GM21423 (cell line): ENCODE results near the gene FNDC3B.
"Not testable (repeated sequence)": the region's sequence is repeated elsewhere in the genome, so short reads cannot be mapped to it uniquely, and the experiment has no call there.

Source experiments
- ATAC-seq: cut with Tn5 transposase; IDR thresholded peaks from one replicate; pipeline ENCODE4 v1.9.1; 2021; ENCODE audit warnings: mild to moderate bottlenecking, moderate library complexity; ENCODE audit not compliant: unreplicated experiment

FNDC3B gene

DNA sequence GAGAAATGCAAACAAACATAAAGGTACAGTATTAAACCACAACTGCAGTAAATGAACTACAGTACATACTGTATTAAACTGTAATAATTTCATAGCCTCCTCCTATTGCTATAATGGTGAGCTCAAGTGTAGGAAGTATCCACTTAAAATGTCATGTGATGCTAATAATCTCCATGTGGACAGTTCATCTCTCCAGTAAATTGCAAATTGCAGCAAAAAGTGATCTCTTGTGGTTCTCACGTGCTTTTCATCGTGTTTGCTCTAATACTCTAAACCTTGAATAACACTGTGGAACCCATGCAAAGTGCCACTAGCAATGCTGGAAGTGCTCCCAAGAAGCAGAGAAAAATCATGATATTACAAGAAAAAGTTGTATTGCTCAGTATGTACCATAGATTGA lies 9.2 kb upstream of the FNDC3B start:
- no peak for ATAC-seq

DNA sequence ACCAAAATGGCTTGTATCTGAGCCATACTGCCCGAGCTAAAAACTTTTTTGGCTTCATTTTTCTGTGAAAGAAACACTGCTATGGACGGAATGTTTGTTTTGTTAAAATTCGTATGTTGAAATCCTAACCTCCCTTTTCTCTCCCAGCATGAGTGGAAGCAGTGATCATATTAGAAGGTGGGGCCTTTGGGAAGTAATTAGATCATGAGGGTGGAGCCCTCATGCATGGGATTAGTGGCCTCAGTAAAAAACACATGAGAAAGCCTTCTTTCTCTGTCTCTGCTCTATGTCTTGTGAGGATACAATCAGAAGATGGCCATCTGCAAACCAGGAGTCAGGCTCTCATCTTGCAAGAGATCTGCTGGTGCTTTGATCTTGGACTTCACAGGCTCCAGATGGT lies 7.4 kb upstream of the FNDC3B start:
- no peak for ATAC-seq

DNA sequence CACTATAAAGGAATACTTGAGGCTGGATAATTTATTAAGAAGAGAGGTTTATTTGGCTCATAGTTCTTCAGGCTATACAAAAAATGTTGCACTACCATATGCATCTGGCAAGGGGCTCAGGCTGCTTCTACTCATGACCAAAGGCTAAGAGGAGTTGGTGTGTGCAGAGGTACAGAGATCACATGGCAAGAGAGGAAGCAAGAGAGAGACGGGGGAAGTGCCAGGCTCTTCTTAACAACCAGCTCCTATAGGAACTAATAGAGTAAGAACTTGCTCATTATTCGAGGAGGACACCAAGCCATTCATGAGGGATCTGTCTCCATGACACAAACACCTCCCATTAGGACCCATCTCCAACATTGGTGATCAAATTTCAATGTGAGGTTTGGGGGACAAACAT lies 6.0 kb upstream of the FNDC3B start:
- ATAC-seq = no peak

DNA sequence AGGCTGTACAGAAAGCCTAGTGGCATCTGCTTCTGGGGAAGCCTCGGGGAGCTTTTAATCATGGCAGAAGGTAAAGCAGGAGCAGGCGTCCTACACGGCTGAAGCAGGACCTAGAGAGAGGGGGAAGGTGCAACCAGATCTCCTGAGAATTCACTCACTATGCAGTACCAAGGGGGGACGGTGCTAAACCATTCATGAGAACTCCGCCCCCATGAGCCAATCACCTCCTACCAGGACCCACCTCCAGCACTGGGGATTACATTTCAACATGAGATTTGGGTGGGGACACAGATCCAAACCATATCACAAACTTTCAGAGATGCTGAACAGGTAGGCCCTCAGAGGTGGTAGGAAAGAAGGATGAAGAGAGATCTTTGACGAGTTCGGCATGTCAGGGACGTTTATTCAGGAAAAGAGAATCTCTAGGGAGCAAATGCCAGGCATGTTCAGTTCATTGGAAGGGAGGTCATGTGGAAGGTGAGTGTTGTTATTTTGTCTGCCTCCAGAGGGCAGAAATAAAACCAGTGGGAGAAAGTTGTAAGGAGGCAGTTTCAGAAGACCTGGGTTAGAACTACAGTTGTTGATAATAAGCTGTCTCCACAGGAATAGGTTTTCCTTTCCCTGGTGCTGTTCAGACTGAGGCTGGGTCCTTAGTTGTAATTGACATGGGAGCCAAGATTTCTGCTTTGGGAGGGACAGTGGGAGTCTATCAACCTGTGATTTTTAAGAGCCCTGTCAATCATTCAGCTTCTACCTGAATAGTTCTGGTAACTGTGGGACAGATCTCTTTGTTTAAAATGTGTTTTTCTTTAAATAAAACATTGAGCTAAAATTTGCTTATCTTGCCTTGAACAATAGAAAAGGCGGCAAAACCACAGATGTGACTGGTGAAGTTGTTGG lies 4.3 kb upstream of the FNDC3B start:
- no peak for ATAC-seq

DNA sequence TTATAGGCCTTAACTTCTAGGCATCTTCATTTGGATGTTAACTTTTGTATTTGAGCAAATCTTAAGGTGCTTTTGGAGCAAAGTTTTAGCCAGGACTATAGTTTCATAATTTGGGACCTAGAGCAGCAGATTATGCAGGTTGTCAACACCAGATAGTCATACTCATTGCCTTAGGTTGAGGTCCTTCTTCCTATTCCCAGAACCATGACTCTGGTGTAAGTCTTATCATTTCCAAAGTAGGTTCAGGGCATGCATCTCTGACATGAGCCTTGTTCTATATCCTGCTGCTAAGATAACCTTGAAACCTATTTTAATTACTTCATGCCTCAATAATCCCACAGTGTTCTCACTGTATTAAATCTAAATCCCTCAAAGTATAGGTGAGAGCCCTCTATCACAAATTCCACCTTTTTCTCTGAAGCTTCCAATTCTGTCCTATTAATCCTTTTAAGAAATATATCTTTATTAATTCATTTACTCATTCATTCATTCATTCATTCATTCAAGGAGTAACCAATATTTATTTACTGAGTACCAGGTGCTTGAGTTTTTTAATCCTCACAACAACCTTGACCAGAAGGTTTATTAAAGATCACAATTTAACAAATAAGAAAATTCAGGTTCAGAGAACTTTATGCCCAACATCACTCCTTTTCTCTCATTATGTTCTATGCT lies 2.7 kb upstream of the FNDC3B start:
- no peak for ATAC-seq

DNA sequence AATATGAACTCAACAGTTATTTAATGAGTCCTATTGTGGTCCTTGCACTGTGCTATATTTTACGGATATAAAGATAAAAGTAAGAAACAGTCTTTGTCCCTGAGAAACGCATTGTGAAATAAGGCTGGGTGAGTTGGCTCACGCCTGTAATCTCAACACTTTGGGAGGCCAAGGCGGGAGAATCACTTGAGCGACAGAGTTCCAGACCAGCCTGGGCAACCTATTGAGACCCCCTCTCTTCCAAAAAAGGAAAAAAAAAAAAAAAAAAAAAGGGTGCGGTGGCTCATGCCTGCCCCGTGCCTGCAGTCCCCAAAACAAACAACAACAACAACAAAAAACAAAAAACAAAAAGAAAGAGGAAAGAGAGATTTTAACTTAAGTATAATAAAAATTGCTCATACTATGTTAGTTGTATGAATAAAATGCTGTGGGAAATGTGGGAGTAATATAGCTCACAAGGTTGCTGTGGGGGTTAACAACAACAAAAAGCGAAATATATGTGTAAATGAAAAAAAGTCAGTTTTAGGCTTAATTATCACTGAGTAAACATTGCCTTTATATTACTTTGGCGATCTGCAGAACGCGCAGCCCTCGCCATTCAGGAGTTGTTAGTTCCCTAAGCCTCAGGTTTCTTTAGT lies 461 bp upstream of the FNDC3B start:
- ATAC-seq = no peak

DNA sequence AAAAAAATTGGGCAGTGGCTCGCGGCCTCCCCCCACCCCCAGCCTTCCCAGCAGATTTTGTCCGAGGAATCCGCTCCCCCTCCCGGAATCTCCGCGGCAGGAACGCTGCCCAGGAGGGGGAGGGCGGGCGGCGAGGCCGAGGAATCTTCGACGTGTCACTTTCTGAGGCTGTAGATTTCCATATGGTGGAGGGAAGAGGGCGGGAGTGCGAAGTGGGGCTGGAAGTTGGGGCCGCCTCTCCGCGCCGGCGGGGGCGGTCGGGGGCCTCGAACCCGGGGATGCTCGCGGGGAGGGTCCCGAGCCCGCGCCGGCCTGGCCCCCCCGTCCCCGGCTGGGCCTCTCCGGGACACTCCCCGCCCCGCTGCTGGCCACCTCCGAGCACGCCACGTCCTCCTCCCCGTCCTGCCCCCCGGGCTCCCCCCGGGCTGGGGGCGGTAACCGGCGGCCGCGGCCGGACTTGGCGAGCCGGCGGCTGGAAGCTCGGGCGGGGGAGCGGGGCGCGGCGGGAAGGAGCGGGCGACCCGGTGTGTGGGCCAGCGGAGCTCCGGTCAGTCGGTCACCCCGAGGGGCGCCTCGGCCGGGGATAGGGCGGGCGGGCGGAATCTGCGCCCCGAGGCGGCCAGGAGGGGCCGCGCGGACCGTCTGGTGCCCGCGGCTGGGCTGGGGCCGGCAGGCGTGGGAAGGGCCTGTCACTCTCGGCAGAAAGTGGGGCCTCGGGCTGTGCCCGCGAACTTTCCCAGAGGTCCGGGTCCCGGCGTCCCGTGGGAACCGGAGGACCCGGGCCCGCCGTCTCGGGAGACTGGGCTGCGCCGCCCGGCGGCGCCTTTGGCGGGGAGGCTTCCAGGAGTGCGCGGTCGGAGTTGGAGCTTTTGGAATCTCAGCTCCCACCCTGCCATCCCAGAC lies 951 bp downstream of the FNDC3B start:
- peak; percentile 23 for ATAC-seq

DNA sequence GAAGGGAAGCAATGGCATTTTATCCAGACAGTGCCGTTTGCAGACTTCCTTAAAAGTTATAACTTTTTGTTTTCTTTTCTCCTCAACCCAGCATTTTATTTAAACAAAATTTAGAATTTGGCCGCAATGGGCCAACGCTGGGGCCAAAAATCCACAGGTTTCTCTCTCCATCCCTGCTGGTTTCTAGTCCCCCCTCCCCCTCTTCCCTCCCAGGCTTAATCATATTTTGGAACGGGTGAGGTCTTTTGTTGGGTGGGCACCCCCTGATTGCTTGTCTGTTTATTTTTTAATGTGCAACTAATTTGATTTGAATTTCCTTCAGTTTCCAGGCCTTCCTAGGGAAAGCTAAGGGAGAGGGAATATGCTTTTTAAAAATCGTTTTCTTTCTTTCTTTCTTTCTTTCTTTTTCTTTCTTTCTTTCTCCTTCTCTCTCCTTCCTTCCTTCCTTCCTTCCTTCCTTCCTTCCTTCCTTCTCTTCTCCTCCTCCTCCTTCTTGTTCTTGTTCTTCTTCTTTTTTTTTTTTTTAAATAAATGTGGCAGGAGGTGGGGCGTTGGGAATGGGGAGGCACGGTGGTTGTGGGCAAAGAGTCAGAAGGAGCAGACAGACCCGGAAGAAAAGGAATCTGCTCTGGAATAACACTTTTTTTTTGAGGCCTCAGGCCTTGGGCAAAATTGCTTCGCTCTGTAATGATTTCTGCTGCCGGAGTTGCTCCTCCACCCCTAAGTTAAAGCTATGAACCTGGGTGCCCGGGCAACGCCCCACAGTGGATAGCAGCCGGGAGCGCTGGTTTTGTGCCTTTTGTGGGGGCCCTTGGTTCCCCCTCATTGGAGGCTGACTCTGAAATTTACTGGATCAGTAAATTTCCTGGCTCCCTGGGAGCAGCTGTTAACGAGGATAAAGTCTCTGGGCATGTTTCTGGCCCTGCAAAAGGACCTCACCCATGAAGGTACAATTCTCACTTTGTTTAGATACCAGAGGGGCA lies 1.9 kb downstream of the FNDC3B start:
- no peak for ATAC-seq

DNA sequence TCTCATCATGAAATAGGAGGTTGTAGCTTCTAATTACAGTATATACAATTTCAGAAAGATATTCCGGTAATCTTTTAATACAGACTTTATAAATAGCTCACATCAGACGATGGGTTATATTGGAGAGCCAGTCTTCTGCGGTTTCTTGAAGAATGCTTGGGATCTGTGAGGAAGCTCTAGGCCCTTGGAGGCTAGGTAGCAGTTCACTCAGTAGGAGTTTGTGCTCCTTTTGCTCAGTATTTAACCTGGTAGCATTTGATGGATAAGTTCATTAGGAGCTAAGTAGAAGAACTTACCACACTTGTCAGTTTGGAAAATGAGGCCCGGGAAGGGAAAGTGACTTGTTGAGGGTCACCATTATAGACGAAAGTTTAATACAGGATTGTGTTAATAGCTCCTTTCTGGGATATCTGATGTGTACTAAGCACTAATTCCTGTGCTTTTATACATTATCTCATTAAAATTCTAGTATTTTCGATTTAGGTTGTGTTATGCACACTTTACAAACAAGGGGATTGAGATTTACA lies 2.8 kb downstream of the FNDC3B start:
- ATAC-seq = no peak

DNA sequence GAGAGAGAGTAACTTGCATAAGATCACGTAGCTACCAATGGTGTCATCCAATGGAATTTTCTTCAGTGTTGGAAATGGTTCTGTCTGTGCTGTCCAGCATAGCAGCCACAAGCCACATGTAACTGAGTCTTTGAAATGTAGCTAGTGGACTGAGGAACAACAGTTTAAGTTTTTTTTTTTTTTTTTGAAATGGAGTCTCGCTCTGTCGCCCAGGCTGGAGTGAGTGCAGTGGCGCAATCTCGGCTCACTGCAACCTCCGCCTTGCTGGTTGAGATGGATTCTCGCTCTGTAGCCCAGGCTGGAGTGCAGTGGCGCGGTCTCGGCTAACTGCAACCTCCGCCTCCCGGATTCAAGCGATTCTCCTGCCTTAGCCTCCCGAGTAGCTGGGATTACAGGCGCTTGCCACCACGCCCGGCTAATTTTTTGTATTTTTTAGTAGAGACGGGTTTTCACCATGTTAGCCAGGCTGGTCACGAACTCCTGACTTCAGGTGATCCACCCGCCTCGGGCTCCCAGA lies 3.3 kb downstream of the FNDC3B start:
- not testable (repeated sequence) for ATAC-seq

DNA sequence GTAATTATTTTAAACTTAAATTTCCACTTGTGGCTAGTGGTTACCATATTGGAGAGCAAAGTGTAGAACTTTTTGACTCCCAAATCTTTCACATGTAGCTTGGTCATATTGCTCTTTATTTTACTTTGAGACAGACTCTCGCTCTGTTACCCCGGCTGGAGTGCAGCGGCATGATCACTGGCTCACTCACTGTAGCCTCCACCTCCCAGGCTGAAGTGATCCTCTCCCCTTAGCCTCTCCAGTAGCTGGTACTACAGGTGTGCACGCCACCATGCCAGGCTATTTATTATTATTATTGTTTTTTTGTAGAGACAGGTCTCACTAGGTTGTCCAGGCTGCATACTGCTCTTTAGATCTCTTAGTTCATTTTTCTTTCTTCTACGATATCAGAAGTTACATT lies 3.9 kb downstream of the FNDC3B start:
- no peak for ATAC-seq

DNA sequence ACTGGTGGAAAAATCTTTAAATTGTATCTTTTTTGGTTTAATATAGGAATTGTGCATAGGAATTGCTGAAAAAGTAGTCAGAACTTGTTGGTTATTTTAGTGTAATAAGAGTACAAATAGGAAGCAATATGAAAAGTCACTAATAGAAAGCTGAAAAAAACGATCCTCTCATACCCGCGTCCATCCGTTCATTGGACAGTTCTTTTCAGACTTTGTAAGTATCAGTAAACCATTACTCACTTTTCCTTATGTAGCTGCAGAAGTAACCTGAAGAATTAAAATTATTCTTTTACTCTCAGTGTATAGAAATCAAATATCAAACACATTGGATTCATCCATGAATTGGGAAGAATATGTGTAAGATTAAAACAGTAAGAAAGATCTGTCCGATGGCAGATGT lies 4.4 kb downstream of the FNDC3B start:
- ATAC-seq = no peak

DNA sequence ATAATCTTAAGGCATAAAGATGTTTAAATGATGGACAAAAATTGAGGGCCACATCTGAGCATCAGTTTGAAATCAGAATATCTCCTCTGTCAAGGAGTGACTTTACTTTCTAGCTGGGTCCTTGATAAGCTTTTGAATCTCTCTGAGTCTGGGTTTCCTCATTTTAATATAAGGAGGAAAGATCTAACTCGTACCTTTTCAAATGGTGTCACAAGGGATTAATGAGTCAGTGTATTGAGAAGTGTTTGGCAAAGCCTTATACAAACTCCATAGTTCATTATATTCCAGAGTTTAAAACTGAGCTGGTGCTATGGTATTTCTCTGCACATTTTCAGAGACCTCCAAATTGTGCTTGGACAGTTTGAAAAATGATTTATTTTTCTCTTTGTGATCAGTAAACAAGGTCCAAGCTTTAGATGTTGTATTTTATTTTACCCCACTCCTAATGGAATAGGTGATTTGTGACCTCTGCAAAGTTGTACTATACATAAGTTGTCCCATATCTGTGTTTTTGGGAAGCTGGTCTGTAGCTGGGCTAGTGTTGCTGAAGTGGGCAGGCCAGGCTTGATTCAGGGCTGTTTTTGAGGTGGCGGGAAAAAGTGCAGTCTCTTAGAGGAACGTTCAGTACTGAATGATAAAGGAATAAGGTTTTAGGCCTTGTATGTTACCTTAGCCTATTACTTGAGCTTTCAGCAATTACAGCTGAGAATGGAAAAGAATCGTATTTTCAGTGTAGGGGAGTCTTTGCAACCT lies 5.6 kb downstream of the FNDC3B start:
- ATAC-seq = no peak

DNA sequence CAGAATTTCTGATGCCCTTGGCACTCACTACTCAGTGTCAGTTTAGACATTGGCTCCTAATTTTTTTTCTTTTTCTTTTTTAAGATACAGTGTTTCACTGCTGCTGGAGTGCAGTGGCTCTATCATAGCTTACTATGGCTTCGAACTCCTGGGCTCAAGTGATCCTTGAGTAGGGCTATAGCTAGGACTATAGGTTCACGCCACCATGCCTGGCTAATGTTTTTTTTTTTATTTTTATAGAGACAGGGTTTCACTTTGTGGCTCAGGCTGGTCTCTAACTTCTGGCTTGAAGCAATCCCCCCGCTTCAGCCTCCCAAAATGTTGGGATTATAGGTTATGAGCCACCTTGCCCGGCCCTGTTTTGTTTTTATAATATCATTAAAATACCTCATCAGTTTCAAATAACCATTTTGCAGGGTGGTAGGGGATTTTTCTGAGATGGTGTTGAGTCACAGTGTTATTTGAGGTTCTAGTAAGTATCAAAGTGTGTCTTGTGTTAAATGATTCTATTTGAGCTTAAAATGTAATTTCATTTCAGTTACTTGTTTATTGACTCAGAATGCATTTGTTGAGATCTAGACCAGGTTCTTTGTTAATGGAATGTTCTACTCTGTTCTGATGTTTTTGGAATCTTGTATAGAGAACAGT lies 7.0 kb downstream of the FNDC3B start:
- ATAC-seq = no peak

DNA sequence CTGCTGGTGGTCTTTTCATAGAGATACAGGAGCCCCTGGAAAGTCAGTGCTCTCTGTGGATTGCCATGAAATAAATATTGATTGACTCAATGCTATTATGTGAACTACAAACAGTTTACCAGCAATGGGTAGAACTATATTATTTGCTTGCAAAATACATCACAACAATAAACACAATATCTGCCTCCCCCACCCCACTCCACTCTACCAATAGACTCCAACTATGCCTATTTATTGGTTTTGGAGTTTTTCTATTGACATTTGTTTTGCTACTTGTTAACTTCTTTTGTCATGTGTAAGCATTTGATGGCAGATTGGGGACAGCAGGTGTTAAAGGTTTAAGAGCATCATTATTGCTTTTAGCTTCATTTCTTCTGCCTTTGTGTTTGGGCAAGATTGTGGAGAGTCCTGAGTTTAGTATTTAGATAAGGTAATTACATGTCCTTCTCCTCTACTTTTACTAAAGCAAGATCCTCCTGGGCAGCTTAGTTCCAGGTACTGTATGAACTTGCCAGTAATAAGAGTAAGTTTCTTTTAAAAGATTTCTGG lies 8.3 kb downstream of the FNDC3B start:
- no peak for ATAC-seq

DNA sequence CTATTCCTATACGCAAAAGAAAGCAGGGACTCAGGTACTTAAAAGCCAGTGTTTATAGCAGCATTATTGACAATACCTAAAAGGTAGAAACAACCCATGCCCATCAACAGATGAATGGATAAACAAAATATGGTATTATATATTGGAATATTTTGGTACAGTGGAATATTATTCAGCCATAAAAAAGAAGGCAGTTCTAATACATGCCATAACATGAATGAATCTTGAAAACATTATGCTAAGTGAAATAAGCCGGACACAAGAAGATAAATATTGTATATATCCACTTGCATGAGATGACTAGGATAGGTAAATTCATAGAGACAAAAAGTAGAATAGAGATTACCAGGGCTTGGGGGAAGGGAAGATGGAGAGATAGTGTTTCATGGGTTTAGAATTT lies 9.2 kb downstream of the FNDC3B start:
- no peak for ATAC-seq

DNA sequence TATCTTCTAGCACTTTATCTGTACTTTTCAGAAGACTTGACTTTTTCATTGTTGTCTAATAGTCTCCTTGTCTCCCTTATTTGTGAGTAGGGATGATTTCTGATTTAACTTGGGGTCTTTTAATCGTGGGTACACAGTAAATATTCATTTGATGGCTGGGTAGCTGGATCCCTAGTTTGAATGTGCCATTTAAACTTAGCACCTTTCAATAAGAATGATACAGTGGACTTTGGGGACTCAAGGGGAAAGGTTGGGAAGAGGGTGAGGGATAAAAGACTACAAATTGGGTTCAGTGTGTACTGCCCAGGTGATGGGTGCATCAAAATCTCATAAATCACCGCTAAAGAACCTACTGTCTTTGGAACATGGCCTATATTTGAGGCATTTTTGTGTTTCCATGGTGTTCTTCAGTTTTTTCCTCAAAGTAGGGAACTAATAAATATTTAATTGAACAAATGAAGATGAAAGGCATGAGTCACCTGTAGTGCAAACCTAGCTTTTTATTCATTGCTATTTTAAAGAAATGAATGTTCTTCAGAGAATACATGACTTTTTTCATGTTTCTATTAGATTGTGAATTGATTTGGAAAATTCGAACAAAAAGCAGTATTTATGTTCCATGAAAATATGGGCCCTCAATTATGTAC lies 12.1 kb downstream of the FNDC3B start:
- ATAC-seq = no peak
